Esophagus squamous epithelium (tissue), 5 donors: Measurements from ENCODE around the gene LARGE1. TPM values are rescaled to one million over a fixed set of nuclear protein-coding genes. Genes with fewer than 3 reads are reported as not detected.

Experiments used
- DNase-seq: peaks from one replicate; lab custom pipeline; 2025; lab: John Stamatoyannopoulos, UW
- H3K27ac ChIP-seq, 4 donors: fragments of 200-600 bp; sonication (generic); one replicate each; pipeline ENCODE4 v1.5.1; 2016 to 2019; ENCODE audit warnings: mild to moderate bottlenecking in 1 of 4
- H3K27me3 ChIP-seq, 4 donors: fragments of 200-600 bp; sonication (generic); 1 replicate in 3 of 4; 2 replicates in 1 of 4; pipeline versions ENCODE4 v1.5.1 to v1.6.0; 2017 to 2021; ENCODE audit warnings: antibody characterized with exemption in 1 of 4
- H3K36me3 ChIP-seq, 3 donors: fragments of 200-600 bp; sonication (generic); one replicate each; pipeline ENCODE4 v1.5.1; 2016 to 2019
- H3K4me1 ChIP-seq, 3 donors: fragments of 200-600 bp; sonication (generic); one replicate each; pipeline ENCODE4 v1.5.1; 2017 to 2019
- H3K4me3 ChIP-seq, 4 donors: fragments of 200-600 bp; sonication (generic); 1 replicate in 3 of 4; 2 replicates in 1 of 4; pipeline ENCODE4 v1.5.1; 2016 to 2019; ENCODE audit warnings: mild to moderate bottlenecking in 2 of 4, moderate library complexity in 1 of 4
- H3K9me3 ChIP-seq, 3 donors: fragments of 200-600 bp; sonication (generic); one replicate each; pipeline ENCODE4 v1.5.1; 2016 to 2019
- CTCF ChIP-seq, 6 experiments: fragments of 450-650 bp in 4 of 6; fragments of 200-600 bp in 2 of 6; sonication (generic) in 2 of 6; IDR thresholded peaks; one replicate each; pipeline ENCODE4 v1.5.1; 2016 to 2019; ENCODE audit warnings: antibody characterized with exemption in 6 of 6, mild to moderate bottlenecking in 4 of 6, moderate library complexity in 4 of 6
- POLR2A ChIP-seq, 4 donors: fragments of 450-650 bp; IDR thresholded peaks; one replicate each; pipeline ENCODE4 v1.6.1; 2017; ENCODE audit warnings: antibody characterized with exemption in 4 of 4, mild to moderate bottlenecking in 4 of 4, moderate library complexity in 3 of 4
- WGBS, 2 donors: methylation state at CpG; one replicate each; pipeline ENCODE4 v1.1.5; 2018; 5-methylcytosine and 5-hydroxymethylcytosine counted together
- intact Hi-C: fragments of 100-400 bp; cut with DNase I; formaldehyde crosslinking; loops from one replicate; pipeline ENCODE4 v1.15.0; 2022
- total RNA-seq, 4 donors: library from RNA; depleted of rRNA; stranded (reverse); fragments of >200 nt; gene quantifications; one replicate each; pipeline ENCODE4 v1.1.0, GENCODE V29; 2016
- donor health status: DM: yes; HTN: yes; CAD: no.

Gene LARGE1
- total RNA-seq, 4 donors from 2014 or later: 5.2 to 15.1 (median 6.6) TPM

- Histone ChIP-seq H3K27ac (no peak overlapping the region), H3K4me1 (no peaks in the 10 kb centered on the region), H3K27me3 (no peaks in the 10 kb centered on the region), H3K36me3 (no peaks in the 10 kb centered on the region), H3K9me3 (peaks cover 0 to 21% (median 0%) of the 10 kb centered on the region in 3 donors), H3K4me3 (no peak overlapping the region)
- DNase-seq: no peak
- intact Hi-C loops: no loop called here
- WGBS, 2 donors: 82 to 90% methylated on average over 5 of the region's 5 CpGs
- TF ChIP-seq POLR2A (IDR thresholded peaks at IDR 0.05) (no peak), CTCF (IDR thresholded peaks at IDR 0.05) (no peak)
Measured at GRCh38 chr22:33717694-33718396, 202.4 kb downstream of the LARGE1 start.

GRCh38 chr22:33715237-33715985 lies 204.9 kb downstream of the LARGE1 start:
- no peak for TF ChIP-seq POLR2A (IDR thresholded peaks at IDR 0.05)
- TF ChIP-seq CTCF (IDR thresholded peaks at IDR 0.05): no peak
- Histone ChIP-seq H3K27me3 (no peaks in the 10 kb centered on the region), H3K9me3 (peaks cover 0 to 21% (median 0%) of the 10 kb centered on the region in 3 donors), H3K4me3 (no peak overlapping the region), H3K36me3 (no peaks in the 10 kb centered on the region), H3K4me1 (no peaks in the 10 kb centered on the region), H3K27ac (no peak overlapping the region)
- intact Hi-C loops: no loop called here
- DNase-seq: no peak
- 86 to 92% methylated on average over 9 of the region's 9 CpGs for WGBS, 2 donors

- WGBS, 2 donors: 67 to 75% methylated on average over 1 of the region's 1 CpG
- DNase-seq: no peak
- Histone ChIP-seq H3K27ac (no peak overlapping the region), H3K9me3 (peaks cover 0 to 20% (median 0%) of the 10 kb centered on the region in 3 donors), H3K36me3 (no peaks in the 10 kb centered on the region), H3K27me3 (no peaks in the 10 kb centered on the region), H3K4me3 (no peak overlapping the region), H3K4me1 (no peaks in the 10 kb centered on the region)
- no peak for TF ChIP-seq POLR2A (IDR thresholded peaks at IDR 0.05)
- TF ChIP-seq CTCF (IDR thresholded peaks at IDR 0.05): no peak
- intact Hi-C loops: no loop called here
Measured at GRCh38 chr22:33710326-33710725, 209.9 kb downstream of the LARGE1 start.

GRCh38 chr22:33707581-33707980 lies 212.7 kb downstream of the LARGE1 start:
- Histone ChIP-seq H3K9me3 (peaks cover 0 to 8% (median 7%) of the 10 kb centered on the region in 3 donors), H3K36me3 (no peaks in the 10 kb centered on the region), H3K27me3 (no peaks in the 10 kb centered on the region), H3K27ac (no peak overlapping the region), H3K4me1 (no peaks in the 10 kb centered on the region), H3K4me3 (no peak overlapping the region)
- TF ChIP-seq POLR2A (IDR thresholded peaks at IDR 0.05) (no peak), CTCF (IDR thresholded peaks at IDR 0.05) (no peak)
- DNase-seq: no peak
- 71 to 77% methylated on average over 3 of the region's 3 CpGs for WGBS, 2 donors
- intact Hi-C loops: no loop called here

GRCh38 chr22:33706100-33706499 lies 214.2 kb downstream of the LARGE1 start:
- no peak for DNase-seq

More at GRCh38 chr22:33706100-33706499, 214.2 kb downstream of the LARGE1 start:
- Histone ChIP-seq H3K4me3 (no peak overlapping the region), H3K9me3 (peaks cover 0 to 8% (median 7%) of the 10 kb centered on the region in 3 donors), H3K27me3 (no peaks in the 10 kb centered on the region), H3K4me1 (no peaks in the 10 kb centered on the region), H3K36me3 (no peaks in the 10 kb centered on the region), H3K27ac (no peak overlapping the region)
- TF ChIP-seq CTCF (IDR thresholded peaks at IDR 0.05) (no peak), POLR2A (IDR thresholded peaks at IDR 0.05) (no peak)
- intact Hi-C loops: no loop called here
- WGBS, 2 donors: 74 to 96% methylated on average over 2 of the region's 5 CpGs
